BJ (cell line): ENCODE measurements around the gene SOBP. TPM values are rescaled to one million over a fixed set of nuclear protein-coding genes. Genes with fewer than 3 reads are reported as not detected.

ENCODE experiments used
- CTCF ChIA-PET: fragments of 350-600 bp; formaldehyde crosslinking; extraction: SDS; loops from one replicate; lab custom pipeline; 2021; ENCODE audit warnings: antibody characterized with exemption, inconsistent platforms; lab: Yijun Ruan, JAX
- POLR2A ChIA-PET: fragments of 300-600 bp; sonication (Branson Sonifier 250); formaldehyde crosslinking; extraction: SDS; loops from one replicate; lab custom pipeline; 2021; ENCODE audit warnings: antibody characterized with exemption; lab: Charles Lee
- DNase-seq: peaks from one replicate; pipeline ENCODE4 v3.0.0-alpha.2; 2011; ENCODE audit warnings: low read depth
- H3K27me3 ChIP-seq: 2 replicates; pipeline ENCODE4 v1.6.0; 2011; ENCODE audit warnings: low read length; ENCODE audit not compliant: control insufficient read depth, insufficient read depth
- H3K36me3 ChIP-seq: 2 replicates; pipeline ENCODE4 v1.5.1; 2011; ENCODE audit warnings: low read length; ENCODE audit not compliant: control insufficient read depth, insufficient read depth
- H3K4me3 ChIP-seq: 2 replicates; pipeline ENCODE4 v1.5.1; 2011; ENCODE audit warnings: low read depth, mild to moderate bottlenecking, control low read depth, low read length
- polyA plus RNA-seq: library from polyadenylated mRNA; depleted of rRNA; stranded (reverse); fragments of >200 nt; gene quantifications from 2 replicates; pipeline ENCODE4 v1.2.3, GENCODE V29; 2011
- TF ChIP-seq, protein P1 (sequence below): IDR thresholded peaks from 2 replicates; pipeline ENCODE4 v1.5.1; 2011; ENCODE audit warnings: low read depth, mild to moderate bottlenecking, control low read depth, inconsistent platforms, low read length, moderate library complexity; ENCODE audit not compliant: insufficient read depth

Gene SOBP
- polyA plus RNA-seq, 1 experiment = not detected

DNA sequence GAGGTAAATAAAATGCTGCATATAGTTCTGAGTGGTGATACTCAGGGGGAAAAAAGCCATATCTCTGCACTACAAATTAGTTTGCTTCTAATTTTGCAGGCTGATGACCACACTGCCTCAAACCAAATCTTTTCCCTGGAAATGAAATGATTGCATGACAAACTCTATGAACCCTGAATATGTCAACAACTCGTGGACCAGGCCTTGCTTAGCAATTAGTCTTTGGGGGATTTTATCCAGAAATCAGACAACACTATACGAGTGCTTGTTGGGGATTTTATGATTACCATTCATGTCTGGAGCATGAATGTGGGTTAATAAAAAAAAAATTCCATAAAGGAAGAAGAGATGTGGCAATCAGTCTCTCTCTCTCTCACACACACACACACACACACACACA lies 42.0 kb downstream of the SOBP start:
- CTCF ChIA-PET = no interaction called here
- POLR2A ChIA-PET = no interaction called here
- no peak overlapping the region for H3K4me3 ChIP-seq
- no peak for DNase-seq
- TF ChIP-seq, protein P1, sequence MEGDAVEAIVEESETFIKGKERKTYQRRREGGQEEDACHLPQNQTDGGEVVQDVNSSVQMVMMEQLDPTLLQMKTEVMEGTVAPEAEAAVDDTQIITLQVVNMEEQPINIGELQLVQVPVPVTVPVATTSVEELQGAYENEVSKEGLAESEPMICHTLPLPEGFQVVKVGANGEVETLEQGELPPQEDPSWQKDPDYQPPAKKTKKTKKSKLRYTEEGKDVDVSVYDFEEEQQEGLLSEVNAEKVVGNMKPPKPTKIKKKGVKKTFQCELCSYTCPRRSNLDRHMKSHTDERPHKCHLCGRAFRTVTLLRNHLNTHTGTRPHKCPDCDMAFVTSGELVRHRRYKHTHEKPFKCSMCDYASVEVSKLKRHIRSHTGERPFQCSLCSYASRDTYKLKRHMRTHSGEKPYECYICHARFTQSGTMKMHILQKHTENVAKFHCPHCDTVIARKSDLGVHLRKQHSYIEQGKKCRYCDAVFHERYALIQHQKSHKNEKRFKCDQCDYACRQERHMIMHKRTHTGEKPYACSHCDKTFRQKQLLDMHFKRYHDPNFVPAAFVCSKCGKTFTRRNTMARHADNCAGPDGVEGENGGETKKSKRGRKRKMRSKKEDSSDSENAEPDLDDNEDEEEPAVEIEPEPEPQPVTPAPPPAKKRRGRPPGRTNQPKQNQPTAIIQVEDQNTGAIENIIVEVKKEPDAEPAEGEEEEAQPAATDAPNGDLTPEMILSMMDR = no peak
- no peaks in the 10 kb centered on the region for H3K36me3 ChIP-seq
- H3K27me3 ChIP-seq = no peaks in the 10 kb centered on the region; the same call in 1 of the 2 replicates

- CTCF ChIA-PET = no interaction called here
These were observed 42.8 kb downstream of the SOBP start for GRCh38 chr6:107532706-107533105.

GRCh38 chr6:107533415-107534059 lies 43.6 kb downstream of the SOBP start:
- DNase-seq = no peak
- no peaks in the 10 kb centered on the region; the same call in 1 of the 2 replicates for H3K27me3 ChIP-seq
- no peaks in the 10 kb centered on the region for H3K36me3 ChIP-seq
- TF ChIP-seq, protein P1 = no peak
- H3K4me3 ChIP-seq = no peak overlapping the region
- ChIA-PET POLR2A (no interaction called here), CTCF (no interaction called here)

More at GRCh38 chr6:107532706-107533105, 42.8 kb downstream of the SOBP start:
- DNase-seq = no peak
- no peaks in the 10 kb centered on the region; the same call in 1 of the 2 replicates for H3K27me3 ChIP-seq
- H3K4me3 ChIP-seq = no peak overlapping the region
- no peaks in the 10 kb centered on the region for H3K36me3 ChIP-seq
- POLR2A ChIA-PET = no interaction called here
- TF ChIP-seq, protein P1 = no peak

DNA sequence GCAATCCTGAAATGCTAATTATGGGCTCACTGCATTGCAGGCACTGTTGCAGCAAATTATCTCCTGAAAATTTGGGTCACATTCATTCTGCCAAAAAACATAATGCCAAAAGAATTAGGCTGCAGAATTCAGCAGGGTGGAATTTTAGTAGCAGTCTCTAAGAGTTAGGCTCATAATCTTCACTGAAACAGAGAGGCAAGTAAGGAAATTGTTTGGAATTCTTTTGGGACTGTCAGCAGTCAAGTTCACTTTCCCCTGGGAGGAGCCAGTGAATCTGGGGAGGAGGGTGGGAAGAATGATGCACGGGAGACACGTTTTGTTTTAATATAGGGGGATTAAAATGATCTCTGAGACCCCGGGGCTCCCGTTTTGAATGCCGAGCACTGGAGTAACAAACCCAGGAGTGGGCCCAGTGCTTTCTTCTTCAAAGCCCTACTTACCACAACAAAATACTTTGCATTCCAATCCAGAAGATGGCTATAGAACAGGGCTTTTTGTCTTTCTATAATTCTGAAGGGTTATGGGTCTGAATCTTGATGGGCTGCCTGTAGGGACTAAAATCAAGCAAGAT lies 44.7 kb downstream of the SOBP start:
- H3K27me3 ChIP-seq = no peaks in the 10 kb centered on the region; the same call in 1 of the 2 replicates
- no peaks in the 10 kb centered on the region for H3K36me3 ChIP-seq
- H3K4me3 ChIP-seq = no peak overlapping the region
- ChIA-PET POLR2A (no interaction called here), CTCF (no interaction called here)
- TF ChIP-seq, protein P1 = no peak
- no peak for DNase-seq

- CTCF ChIA-PET = interaction anchor here (0.9 kb wide), 1 partner anchor 16 kb away, joined by 3 read pairs; no protein-coding TSS in a partner anchor
- no peak for DNase-seq
- H3K36me3 ChIP-seq = no peaks in the 10 kb centered on the region
- TF ChIP-seq, protein P1 = no peak
- no peaks in the 10 kb centered on the region; the same call in 1 of the 2 replicates for H3K27me3 ChIP-seq
- no peak overlapping the region for H3K4me3 ChIP-seq
- POLR2A ChIA-PET = no interaction called here
These were observed 45.7 kb downstream of the SOBP start for GRCh38 chr6:107535626-107536025.
